GM12891 (cell line): ENCODE results near the gene TMEM125.

Experiments used
- POLR2A ChIP-seq: IDR thresholded peaks from 2 replicates; pipeline ENCODE4 v1.6.1; 2011; ENCODE audit warnings: low read depth, low read length, control low read depth
- POLR2AphosphoS5 ChIP-seq: IDR thresholded peaks from 2 replicates; pipeline ENCODE4 v1.6.1; 2011; ENCODE audit warnings: low read depth, low read length, control low read depth
- TAF1 ChIP-seq: IDR thresholded peaks from 2 replicates; pipeline ENCODE4 v1.6.1; 2011; ENCODE audit warnings: low read depth, low read length, control low read depth

- TF ChIP-seq TAF1 (no peak), POLR2A (no peak), POLR2AphosphoS5 (no peak)
Observed at GRCh38 chr1:43305461-43305860, 35.7 kb downstream of the TMEM125 start.
